Gastrocnemius medialis (tissue), 4 donors: ENCODE results near the gene OLFML2B. TPM values are rescaled to one million over a fixed set of nuclear protein-coding genes. Genes with fewer than 3 reads are reported as not detected.
"Not testable (repeated sequence)": the region's sequence is repeated elsewhere in the genome, so short reads cannot be mapped to it uniquely, and the experiment has no call there.

Experiments
- ATAC-seq, 2 donors: fragments of 150-250 bp; one replicate each; pipeline ENCODE4 v1.9.1; 2016
- DNase-seq, 2 donors: peaks; one replicate each; pipeline ENCODE4 v3.0.0-alpha.2; 2019
- H3K27ac ChIP-seq, 4 donors: fragments of 200-600 bp; sonication (generic); 1 replicate in 1 of 4; 2 replicates in 3 of 4; pipeline ENCODE4 v1.5.1; 2016 to 2018; ENCODE audit warnings: mild to moderate bottlenecking in 2 of 4, moderate library complexity in 1 of 4
- H3K27me3 ChIP-seq, 3 donors: fragments of 200-600 bp; sonication (generic) in 2 of 3; 1 replicate in 1 of 3; 2 replicates in 2 of 3; pipeline versions ENCODE4 v1.5.1 to v1.6.0; 2016 to 2019; ENCODE audit warnings: mild to moderate bottlenecking in 1 of 3, moderate library complexity in 1 of 3
- H3K36me3 ChIP-seq, 2 donors: fragments of 200-600 bp; sonication (generic) in 1 of 2; one replicate each; pipeline ENCODE4 v1.5.1; 2017 to 2018
- H3K4me1 ChIP-seq, 2 donors: fragments of 200-600 bp; sonication (generic) in 1 of 2; one replicate each; pipeline ENCODE4 v1.5.1; 2016 to 2017; ENCODE audit warnings: mild to moderate bottlenecking in 2 of 2
- H3K4me3 ChIP-seq, 4 donors: fragments of 200-600 bp; sonication (generic) in 3 of 4; 1 replicate in 1 of 4; 2 replicates in 3 of 4; pipeline ENCODE4 v1.5.1; 2016 to 2019; ENCODE audit warnings: mild to moderate bottlenecking in 2 of 4
- H3K9me3 ChIP-seq, 3 donors: fragments of 200-600 bp; sonication (generic) in 2 of 3; 1 replicate in 1 of 3; 2 replicates in 2 of 3; pipeline ENCODE4 v1.5.1; 2016 to 2019
- CTCF ChIP-seq, 5 experiments: fragments of 450-650 bp in 3 of 5; fragments of 200-600 bp in 2 of 5; sonication (generic) in 2 of 5; IDR thresholded peaks in 4 of 5; conservative IDR thresholded peaks in 1 of 5; 1 replicate in 4 of 5; 2 replicates in 1 of 5; pipeline ENCODE4 v1.5.1; 2016 to 2019; ENCODE audit warnings: antibody characterized with exemption in 5 of 5, mild to moderate bottlenecking in 3 of 5, moderate library complexity in 3 of 5
- POLR2A ChIP-seq, 2 donors: fragments of 450-650 bp; IDR thresholded peaks; one replicate each; pipeline ENCODE4 v1.6.1; 2017; ENCODE audit warnings: antibody characterized with exemption in 2 of 2, mild to moderate bottlenecking in 2 of 2, moderate library complexity in 2 of 2
- in situ Hi-C, 4 donors: fragments of 200-750 bp; cut with MboI; loops; one replicate each; pipeline versions ENCODE4 v1.15.0 to v1.8.0; 2017; ENCODE audit warnings: low sequenced_read_pairs in 4 of 4
- intact Hi-C: fragments of 100-400 bp; cut with DNase I; formaldehyde crosslinking; loops from one replicate; pipeline ENCODE4 v1.15.1; 2023; ENCODE audit warnings: low total_unique reads
- total RNA-seq, 4 donors: library from RNA; depleted of rRNA; stranded (reverse); fragments of >200 nt; gene quantifications; one replicate each; pipeline versions ENCODE4 v1.1.0 to v1.2.3, GENCODE V29; 2016

OLFML2B gene
- total RNA-seq, 4 donors from 2014 or later = 0.68 to 6.6 (median 2.7) TPM

- DNase-seq = no peak
- TF ChIP-seq POLR2A (IDR thresholded peaks at IDR 0.05) (no peak), CTCF (IDR thresholded peaks at IDR 0.05 in 4 of 5, conservative IDR thresholded peaks at IDR 0.05 in 1 of 5) (no peak)
- H3K27ac ChIP-seq = no peak overlapping the region
- ATAC-seq = no peak
- no peak overlapping the region for H3K4me3 ChIP-seq
- no peaks in the 10 kb centered on the region for H3K9me3 ChIP-seq
- H3K4me1 ChIP-seq = no peaks in the 10 kb centered on the region
- in situ Hi-C loops (loop anchor here in 3 of 4 donors (5.0 to 10.0 kb wide), 2 partner anchors 337 to 340 kb away; no protein-coding TSS in a partner anchor), intact Hi-C loops (loop anchor here (10.0 kb wide), 2 partner anchors 750 to 1260 kb away; no protein-coding TSS in a partner anchor)
- no peaks in the 10 kb centered on the region for H3K36me3 ChIP-seq
- no peaks in the 10 kb centered on the region for H3K27me3 ChIP-seq
These were observed 31.4 kb upstream of the OLFML2B start for GRCh38 chr1:162055062-162055461.

- intact Hi-C loops (loop anchor here (10.0 kb wide), 2 partner anchors 751 to 1261 kb away; no protein-coding TSS in a partner anchor), in situ Hi-C loops (loop anchor here in 2 of 4 donors (10.0 kb wide), 1 partner anchor 341 kb away; no protein-coding TSS in a partner anchor)
- not testable (repeated sequence) for H3K36me3 ChIP-seq, H3K27me3 ChIP-seq, H3K27ac ChIP-seq, H3K9me3 ChIP-seq, H3K4me1 ChIP-seq, DNase-seq, H3K4me3 ChIP-seq, ATAC-seq
These were observed 30.3 kb upstream of the OLFML2B start for GRCh38 chr1:162053949-162054348.

- Histone ChIP-seq H3K9me3 (no peaks in the 10 kb centered on the region), H3K4me3 (no peak overlapping the region), H3K27me3 (no peaks in the 10 kb centered on the region), H3K36me3 (no peaks in the 10 kb centered on the region), H3K27ac (no peak overlapping the region), H3K4me1 (no peaks in the 10 kb centered on the region)
- TF ChIP-seq CTCF (IDR thresholded peaks at IDR 0.05 in 4 of 5, conservative IDR thresholded peaks at IDR 0.05 in 1 of 5) (no peak), POLR2A (IDR thresholded peaks at IDR 0.05) (no peak)
- DNase-seq (no peak), ATAC-seq (no peak)
- in situ Hi-C loops = loop anchor here in 1 of 4 donors (25.0 kb wide), 1 partner anchor 185 kb away; no protein-coding TSS in a partner anchor
- intact Hi-C loops = no loop called here
These were observed 23.3 kb upstream of the OLFML2B start for GRCh38 chr1:162046921-162047320.

GRCh38 chr1:162042361-162042760 is 18.7 kb upstream of the OLFML2B start:
- intact Hi-C loops = no loop called here
- Histone ChIP-seq H3K36me3 (no peaks in the 10 kb centered on the region), H3K4me3 (no peak overlapping the region), H3K9me3 (no peaks in the 10 kb centered on the region), H3K4me1 (no peaks in the 10 kb centered on the region), H3K27me3 (no peaks in the 10 kb centered on the region), H3K27ac (no peak overlapping the region)
- no peak for DNase-seq
- TF ChIP-seq CTCF (IDR thresholded peaks at IDR 0.05 in 4 of 5, conservative IDR thresholded peaks at IDR 0.05 in 1 of 5) = no peak
- TF ChIP-seq POLR2A (IDR thresholded peaks at IDR 0.05) = no peak
- in situ Hi-C loops = loop anchor here in 1 of 4 donors (25.0 kb wide), 1 partner anchor 180 kb away; no protein-coding TSS in a partner anchor
- ATAC-seq = no peak

- in situ Hi-C loops (loop anchor here in 1 of 4 donors (25.0 kb wide), 1 partner anchor 178 kb away; no protein-coding TSS in a partner anchor), intact Hi-C loops (no loop called here)
- no peak for ATAC-seq
These were observed 17.0 kb upstream of the OLFML2B start for GRCh38 chr1:162040657-162041056.

More at GRCh38 chr1:162040657-162041056, 17.0 kb upstream of the OLFML2B start:
- no peak for TF ChIP-seq CTCF (IDR thresholded peaks at IDR 0.05 in 4 of 5, conservative IDR thresholded peaks at IDR 0.05 in 1 of 5)
- no peak for TF ChIP-seq POLR2A (IDR thresholded peaks at IDR 0.05)
- no peaks in the 10 kb centered on the region for H3K4me1 ChIP-seq
- H3K4me3 ChIP-seq = no peak overlapping the region
- DNase-seq = no peak
- H3K27me3 ChIP-seq = no peaks in the 10 kb centered on the region
- H3K9me3 ChIP-seq = no peaks in the 10 kb centered on the region
- no peak overlapping the region for H3K27ac ChIP-seq
- H3K36me3 ChIP-seq = no peaks in the 10 kb centered on the region
